GM18520 (cell line): Measurements from ENCODE around the gene PCYT2.

Experiments
- ATAC-seq: cut with Tn5 transposase; IDR thresholded peaks from one replicate; pipeline ENCODE4 v1.9.1; 2021; ENCODE audit not compliant: unreplicated experiment

PCYT2 gene

DNA sequence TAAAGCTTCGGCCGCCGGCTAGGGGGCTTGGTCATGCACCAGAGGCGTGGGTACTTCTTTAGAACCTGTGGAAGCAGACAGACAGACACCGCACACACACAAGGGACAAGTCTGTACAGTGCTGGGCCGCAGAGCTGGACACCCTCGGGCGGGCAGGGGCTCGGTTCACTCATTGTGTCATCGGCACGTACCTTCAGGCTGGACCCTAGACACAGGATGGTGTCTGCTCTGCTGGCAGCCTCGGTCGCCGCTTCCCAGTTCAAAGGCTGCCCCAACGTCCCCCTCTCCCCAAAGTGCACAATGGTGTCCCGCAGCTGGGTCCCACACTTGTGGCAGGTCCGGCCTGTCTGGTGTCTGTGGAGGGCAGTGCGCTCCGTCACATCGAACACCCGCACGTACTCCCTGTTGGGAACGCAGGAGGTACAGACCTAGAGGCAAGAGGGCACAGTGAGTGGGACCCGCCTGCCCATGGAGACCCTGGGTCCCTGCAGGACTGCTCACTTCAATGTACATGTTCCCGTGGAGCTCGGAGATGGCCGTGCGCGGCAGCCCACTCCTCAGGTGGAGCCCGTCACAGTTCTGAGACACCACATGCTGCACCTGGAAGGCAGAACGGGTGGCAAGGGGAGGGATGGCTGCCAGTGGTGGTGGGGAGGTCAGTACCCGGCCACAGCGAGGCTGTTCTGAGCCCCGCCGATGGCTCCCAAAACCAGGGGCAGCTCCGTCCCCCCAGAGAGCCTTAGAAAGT lies 3.1 kb upstream of the PCYT2 start:
- no peak for ATAC-seq

DNA sequence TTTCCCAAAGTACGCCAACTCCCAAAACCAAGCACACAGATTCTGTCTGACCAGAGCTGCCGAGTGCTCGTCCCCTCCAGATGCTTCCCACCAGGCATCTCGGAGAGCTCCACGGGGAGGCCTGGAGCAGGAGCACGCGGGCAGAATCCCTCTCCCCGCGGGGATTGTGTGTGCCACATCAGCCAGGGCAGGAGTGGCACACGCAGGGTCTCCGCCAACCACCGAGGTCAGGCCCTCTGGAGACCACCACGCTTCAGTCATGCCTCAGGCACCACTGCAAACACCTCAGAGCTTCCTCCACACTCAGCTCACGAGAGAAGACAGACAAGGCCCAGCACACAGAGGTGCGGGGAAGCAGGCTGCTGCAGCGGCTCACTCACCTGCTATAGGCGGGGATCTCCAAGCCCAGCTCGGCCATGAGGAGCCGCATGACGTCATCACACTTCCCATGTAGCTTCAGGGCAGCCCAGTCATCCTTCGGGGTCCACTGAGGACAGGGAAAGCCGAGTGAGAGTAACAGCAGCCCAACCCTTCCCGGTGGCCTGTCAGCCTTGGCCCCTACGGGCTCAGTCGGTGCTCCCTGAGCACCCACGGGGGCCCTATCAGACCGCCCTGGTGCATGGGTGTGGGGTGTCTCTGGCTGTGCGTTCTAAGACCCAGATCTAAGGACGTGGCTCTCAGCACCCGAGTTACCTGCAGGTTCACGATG lies 2.3 kb upstream of the PCYT2 start:
- no peak for ATAC-seq

DNA sequence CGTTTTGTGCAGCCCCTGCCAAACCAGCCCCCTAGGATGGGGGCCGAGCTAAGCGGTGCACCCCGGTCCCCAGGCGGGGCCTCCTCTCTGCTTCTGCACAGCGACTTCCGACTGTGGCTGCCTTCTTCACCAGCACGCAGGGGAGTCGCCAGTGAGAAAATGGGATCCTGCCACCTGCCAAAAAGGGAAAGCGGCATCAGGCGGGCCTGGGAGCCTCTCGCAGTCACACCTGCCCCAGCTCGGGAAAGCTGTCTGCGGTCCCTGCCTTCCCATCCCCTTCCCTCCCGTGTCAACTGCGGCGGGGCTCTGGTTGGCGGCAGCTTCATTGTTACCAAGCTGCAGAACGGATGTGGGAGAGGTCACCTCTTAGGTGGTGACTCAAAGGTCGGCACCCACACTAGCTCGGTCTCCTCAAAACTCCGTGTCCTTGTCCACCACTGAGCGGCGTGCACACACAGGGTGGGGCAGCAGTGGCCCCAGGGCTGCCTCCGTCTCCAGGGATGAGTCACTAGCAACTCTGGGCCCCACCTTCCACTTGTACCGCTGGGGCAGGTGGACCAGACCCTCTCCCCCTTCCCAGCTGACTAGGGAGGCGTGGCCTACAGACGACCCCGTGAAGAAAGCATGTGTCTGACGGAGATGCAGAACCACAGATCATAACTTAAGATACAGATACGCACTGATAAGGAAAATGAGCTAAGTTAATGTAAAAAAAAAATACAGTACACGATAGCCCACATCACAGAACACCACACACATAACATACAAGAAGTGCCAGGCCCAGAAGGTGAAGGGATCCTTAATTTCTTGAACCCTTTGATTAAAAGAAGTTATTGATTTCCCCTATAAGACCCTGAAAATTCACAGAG lies 1.5 kb upstream of the PCYT2 start:
- no peak for ATAC-seq

DNA sequence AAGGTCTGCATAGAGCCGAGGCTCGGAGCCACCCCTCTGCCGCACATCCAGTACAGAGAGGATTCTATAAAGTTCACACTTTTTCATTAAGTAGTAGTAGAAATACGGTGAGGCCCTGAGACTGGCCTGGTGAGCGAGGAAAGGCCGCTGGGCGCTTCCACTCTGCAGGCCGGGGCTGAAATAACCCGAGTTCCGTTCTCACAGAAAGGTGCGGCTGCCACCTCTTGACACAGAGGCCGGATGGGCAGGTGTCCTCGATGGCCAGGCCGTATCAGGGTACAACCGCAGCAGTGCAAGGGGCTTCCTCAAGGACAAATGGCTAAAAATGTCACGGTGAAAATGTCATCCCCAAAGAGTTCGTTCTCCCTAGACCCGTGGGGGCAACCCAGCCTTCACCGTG lies 770 bp upstream of the PCYT2 start:
- ATAC-seq: no peak

DNA sequence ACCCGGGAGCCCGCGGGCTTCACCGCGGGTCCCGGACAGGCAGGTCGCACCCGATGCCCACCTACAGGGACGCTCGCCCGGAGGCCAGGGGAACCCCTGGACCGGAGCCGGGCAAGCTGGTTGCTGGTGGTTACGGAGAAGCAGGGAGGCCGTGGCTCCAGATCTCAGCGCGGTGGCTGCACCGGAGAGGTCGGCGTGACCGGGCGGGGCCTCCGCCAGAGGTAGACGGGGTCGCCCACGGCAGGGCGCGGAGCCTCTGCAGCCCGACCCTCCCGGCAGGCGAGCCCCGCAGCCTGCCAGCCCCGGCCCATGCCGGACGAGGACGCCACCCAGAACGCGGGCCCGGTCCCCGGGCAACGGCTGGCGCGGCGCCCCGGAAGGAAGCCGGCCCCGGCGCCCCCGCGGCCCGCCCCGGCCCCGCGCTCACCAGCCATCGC lies 341 bp downstream of the PCYT2 start:
- ATAC-seq: peak; percentile 23

DNA sequence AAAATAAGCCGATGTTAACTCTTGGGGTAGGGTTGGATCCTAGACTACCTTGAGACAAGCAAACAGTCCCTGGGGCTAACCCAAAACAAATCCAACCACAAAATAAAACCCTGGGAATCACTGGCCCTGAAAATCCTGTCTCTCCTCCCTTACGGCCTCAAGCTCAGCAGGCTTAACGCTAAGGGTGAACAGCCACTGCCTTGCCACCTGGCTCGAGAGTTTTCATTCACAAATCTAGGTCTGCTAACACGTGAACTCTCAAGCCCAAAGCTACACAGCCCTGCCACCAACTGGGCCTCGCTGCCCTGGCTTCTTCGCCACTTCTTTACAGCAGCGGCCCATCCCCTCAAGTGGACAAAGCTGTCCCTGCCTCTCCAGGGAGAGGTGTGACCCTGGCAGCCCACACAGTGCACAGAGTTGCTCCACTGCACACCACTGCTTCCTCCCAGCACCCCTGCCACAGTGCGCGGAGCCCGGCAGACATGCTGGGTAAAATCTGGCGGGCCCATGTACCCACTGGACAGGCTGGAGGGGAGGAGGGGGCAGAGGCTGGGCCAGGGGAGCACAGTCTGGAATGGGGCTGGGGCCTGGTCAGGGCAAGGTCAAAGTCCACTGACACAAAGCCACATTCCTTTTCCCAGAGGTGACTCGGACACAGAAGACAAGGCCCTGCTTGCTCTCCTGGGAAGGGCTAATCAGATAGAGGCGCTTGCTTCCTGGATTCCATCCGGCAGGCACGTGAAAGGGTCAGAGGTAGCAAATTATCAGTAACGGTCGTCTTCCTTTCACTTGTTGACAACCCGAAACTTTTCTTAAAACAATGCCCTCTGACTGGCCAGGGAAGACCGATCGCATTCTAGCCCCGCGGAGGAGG lies 996 bp downstream of the PCYT2 start:
- no peak for ATAC-seq

- no peak for ATAC-seq
Observed at GRCh38 chr17:81909231-81909630, 2.0 kb downstream of the PCYT2 start.

DNA sequence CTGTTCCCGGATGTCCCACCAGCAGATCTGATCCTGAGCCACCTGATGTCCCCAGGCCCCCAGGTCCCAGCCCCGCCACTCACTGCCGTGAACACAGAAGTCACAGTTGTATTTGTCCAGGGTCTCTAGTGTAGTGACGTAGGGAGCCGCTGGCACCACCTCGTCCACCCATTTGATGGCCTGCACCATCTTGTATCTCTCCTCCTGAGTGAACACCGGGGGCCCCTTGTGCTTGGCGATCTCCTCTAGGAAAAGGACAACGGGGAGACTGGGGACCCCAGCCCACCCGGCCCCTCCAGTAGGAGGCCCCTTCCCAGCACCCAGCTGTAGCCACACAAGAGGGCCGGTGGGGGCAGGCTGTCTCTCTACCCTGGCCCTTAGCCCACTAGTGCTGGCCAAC lies 2.4 kb downstream of the PCYT2 start:
- ATAC-seq: no peak

- no peak for ATAC-seq
Observed at GRCh38 chr17:81907219-81908145, 3.7 kb downstream of the PCYT2 start.

DNA sequence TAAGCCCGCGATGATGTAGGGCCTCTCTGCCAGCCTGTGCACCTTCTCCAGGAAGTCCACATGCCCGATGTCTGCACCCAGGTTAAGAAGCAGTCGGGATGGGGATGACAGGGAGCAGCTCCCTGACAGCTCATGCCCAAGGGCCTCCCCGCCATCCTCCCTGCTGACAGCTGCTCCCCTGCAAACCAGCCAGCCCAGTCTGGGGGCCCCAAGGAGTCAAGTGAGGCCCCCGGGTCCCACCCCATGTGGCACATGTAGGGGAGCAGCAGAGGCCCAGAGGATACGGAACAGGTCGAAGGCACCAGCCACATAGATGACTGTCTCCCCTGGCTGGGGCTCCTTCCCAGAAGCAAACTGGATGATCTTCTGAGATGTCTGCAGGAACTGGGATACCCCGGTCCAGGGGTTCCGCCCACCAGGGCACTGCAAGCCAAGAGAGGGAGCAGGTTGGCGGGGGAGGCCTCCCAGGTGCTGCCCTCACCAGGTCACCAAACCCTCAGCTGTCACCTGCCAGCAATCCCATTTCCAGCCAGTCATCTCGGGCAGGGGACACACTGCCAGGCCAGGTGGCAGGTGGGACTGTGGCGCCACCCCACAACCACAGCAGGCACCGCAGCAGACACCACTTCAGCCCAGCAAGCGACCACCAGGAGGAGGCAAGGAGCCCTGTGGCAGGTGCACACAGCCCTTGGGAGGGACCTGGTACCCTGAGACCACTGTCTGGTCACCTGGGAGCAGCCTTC lies 4.6 kb downstream of the PCYT2 start:
- ATAC-seq: no peak

DNA sequence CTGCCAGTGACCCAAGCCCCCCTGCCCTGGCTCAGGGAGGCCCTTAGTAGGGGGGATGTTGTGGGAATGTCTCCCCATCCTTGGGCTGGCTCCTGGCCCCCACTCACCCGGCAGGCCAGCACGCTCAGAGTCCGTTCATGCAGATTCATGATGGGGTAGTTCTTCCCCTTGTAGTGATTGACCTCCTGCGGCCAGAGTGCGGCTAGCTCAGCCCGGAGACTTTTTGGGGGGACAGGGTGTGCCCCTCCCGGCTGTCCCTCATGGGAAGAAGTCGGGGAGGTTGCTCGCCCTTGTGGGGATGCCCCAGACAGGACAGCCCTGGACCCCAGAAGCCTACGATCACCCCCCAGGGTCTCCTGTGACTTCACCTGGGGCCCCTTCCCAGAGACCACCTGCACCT lies 5.2 kb downstream of the PCYT2 start:
- no peak for ATAC-seq

- no peak for ATAC-seq
Observed at GRCh38 chr17:81905424-81905875, 5.7 kb downstream of the PCYT2 start.

DNA sequence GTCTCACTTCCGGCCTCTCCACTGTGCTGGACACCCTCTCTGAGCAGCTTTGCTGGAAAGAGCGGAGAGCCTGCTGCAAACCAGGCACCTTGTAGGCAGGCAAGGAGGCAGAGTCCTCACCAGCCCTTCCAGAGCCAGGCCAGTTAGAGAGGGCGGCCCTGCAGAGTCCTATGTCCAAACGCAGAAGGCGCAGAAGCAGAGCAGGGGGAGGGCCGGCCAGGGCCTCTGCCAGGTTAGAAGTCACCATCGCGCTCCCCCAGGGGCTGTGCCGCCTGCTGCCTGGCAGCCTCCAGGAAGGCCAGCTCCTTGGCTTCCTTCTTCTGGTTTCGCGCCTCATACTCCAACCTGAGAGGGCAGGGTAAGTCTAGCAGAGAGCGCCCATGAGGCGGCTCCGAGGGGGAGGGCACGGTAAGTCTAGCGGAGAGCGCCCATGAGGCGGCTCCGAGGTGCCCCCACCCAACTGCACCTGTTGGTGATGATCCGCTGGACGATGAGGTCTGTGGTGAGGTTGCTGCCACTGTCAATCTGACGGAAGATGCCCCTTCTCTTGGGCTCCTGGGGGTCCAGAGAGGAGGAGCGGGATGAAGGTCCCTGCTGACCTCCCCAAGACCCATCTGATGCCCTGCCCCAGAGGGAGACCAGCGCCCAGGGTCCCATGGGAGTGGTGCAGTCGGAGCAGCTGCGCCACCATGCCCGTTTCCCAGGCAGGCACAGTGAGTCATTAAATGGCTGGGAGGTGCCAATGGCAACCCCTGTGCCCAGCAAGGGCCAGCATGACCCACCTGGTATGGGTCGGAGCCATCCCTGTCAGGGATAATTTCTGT lies 6.4 kb downstream of the PCYT2 start:
- ATAC-seq: no peak

DNA sequence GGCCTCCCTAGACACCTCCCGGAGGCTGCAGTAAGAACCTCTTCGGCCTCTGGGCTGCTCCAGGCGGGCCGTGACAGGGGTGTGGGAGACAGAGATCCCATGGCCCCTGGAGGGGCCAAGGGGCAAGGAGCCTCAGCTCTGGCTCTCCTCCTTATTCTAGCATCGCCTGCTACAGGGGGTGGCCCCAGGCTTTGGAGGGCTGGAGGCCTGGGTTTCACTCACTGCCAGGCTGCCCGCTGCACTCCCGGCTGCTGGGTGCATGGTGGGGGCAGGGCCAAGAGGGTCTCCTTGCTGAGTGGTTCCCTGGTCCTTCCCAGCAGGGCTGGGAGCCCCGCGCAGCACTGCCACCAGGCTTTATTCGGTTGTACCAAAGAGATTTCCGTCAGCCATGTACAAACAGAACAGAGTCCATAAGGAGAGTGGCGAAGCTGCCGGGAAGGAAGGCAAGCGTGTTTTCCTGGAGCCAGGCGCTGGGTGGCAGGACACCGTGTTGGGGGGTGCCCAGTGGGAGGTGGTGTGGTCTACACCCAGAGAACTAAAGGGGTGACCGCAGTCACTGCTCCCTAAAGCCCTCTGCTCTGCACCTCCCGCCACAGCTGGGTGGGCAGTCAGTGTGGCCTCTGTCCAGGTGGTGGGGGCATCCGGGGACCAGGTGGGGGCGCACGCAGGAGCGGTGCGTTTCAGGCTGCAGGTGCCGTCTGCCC lies 7.2 kb downstream of the PCYT2 start:
- no peak for ATAC-seq

- no peak for ATAC-seq
Observed at GRCh38 chr17:81903415-81903831, 7.8 kb downstream of the PCYT2 start.

DNA sequence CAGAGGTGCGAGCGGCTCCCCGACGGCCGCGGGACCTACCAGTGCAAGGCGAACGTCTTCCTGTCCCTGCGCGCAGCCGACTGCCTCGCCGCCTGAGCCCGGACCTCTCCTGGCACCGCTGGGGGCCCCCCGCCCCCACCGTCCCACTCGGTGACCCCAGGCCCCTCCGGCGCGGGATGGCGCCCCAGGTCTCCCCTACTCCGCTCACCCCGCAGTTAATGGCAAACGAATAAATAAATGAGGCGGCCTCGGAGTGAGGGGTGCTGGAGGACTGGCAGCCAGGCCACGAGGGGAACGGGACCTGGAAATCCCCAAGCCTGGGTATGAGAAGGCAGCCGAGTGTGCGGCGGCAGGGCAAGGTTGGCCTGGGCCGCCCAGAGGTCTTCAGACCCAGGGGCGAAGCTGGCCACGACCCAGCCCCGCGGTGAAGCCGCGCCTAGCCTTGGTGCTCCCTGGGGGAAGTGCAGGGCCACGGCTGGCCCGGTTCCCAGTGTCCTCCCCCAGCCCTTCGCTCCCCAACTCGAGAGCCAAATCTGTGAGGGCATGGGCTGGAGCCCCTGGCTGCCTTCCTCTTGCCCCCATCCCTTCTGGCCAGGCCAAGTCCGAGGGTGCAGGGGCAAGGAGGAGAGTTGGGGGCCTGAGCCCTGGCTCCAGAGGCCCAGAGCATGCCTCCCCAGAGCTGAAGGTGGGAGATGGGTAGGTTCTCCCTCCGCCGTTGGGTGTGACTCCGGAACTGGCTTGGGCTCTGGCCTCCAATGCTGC lies 8.4 kb downstream of the PCYT2 start:
- no peak for ATAC-seq
